SK-N-MC (cell line): Measurements from ENCODE around the gene JSRP1.

ENCODE experiments used
- EZH2 ChIP-seq: fragments of 200-600 bp; sonication (generic); IDR thresholded peaks from one replicate; pipeline ENCODE4 v1.6.1; 2017; ENCODE audit warnings: antibody characterized with exemption
- POLR2AphosphoS5 ChIP-seq: IDR thresholded peaks from 2 replicates; pipeline ENCODE4 v1.6.1; 2012; ENCODE audit warnings: mild to moderate bottlenecking, low read depth, low read length, borderline replicate concordance

DNA sequence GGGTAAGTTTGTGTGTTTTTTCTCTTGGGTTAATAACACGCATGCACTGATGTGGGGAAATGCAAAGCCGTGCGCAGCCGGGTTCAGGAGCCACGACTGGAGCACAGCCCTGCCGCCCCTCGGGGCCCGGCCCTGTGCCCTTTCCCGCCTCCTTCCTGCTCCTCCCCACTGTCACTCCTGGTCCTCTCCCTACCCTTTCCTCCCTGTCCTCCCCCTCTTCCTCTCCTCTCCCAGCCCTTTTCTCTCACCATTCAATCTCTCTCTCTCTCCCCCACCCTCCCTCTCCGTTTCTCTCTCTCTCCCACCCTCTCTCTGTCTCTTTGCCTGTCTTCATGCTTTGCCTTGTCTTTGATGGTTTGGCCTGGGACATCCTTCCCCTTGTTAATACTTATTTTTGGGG is 47.2 kb downstream of the JSRP1 start:
- TF ChIP-seq POLR2AphosphoS5 = no peak
- TF ChIP-seq EZH2 = no peak
